Left cardiac atrium (tissue), 4 donors: ENCODE measurements around the gene BPIFB3. TPM values are rescaled to one million over a fixed set of nuclear protein-coding genes. Genes with fewer than 3 reads are reported as not detected.

ENCODE experiments used
- ATAC-seq, 2 donors: fragments of 200-7000 bp; cut with Tn5 transposase; one replicate each; pipeline ENCODE4 v1.9.1; 2020; ENCODE audit warnings: mild to moderate bottlenecking in 2 of 2, moderate library complexity in 2 of 2
- DNase-seq: peaks from one replicate; pipeline ENCODE4 v3.0.0-alpha.2; 2020
- intact Hi-C, 2 donors: fragments of 100-400 bp; cut with DNase I; formaldehyde crosslinking; loops; one replicate each; pipeline versions ENCODE4 v1.14.1 to v1.15.1; 2022 to 2023
- long read RNA-seq: library from polyadenylated mRNA; unstranded; transcript quantifications from one replicate; pipeline ENCODE4 v2.0.0, GENCODE V29; 2021
- total RNA-seq, 2 donors: library from RNA; stranded (reverse); fragmentation: NEBNext Ultra II Directional; extraction: Animal tissue kit (Norgen Biotek cat#: 25700); gene quantifications; one replicate each; pipeline ENCODE4 v1.2.1, GENCODE V29; 2021
- donor health status: DM: no; HTN: yes; CAD: no.
- donor health status: DM: no; HTN: yes; CAD: no; lungs with severe emphysema.
- donor health status: DM: yes; HTN: yes; CAD: no.
- donor health status: Dilated cardiomyopathy.

The BPIFB3 gene
- not detected for total RNA-seq
- long read RNA-seq: 0 reads

GRCh38 chr20:33053291-33054106 lies at the start of gene BPIFB3:
BPIFB3 (plus strand) TSS chr20:33053903; CDS start chr20:33055436, 1,533 bp downstream.
- intact Hi-C loops: no loop called here
- ATAC-seq (no peak), DNase-seq (no peak)

- intact Hi-C loops: no loop called here
- no peak for DNase-seq
Observed at GRCh38 chr20:33004141-33004751, 49.5 kb upstream of the BPIFB3 start, which contains the start of gene SUN5. SUN5 (minus strand) TSS chr20:33004433; CDS start chr20:33004340, 93 bp downstream.

GRCh38 chr20:33005132-33005566 lies 48.6 kb upstream of the BPIFB3 start:
- DNase-seq (no peak), ATAC-seq (no peak)
- intact Hi-C loops: no loop called here

More at GRCh38 chr20:33004141-33004751, 49.5 kb upstream of the BPIFB3 start, which contains the start of gene SUN5:
- ATAC-seq: no peak

GRCh38 chr20:33005908-33006775 lies 47.6 kb upstream of the BPIFB3 start:
- intact Hi-C loops: no loop called here
- no peak for DNase-seq

GRCh38 chr20:33006776-33007375 lies 46.8 kb upstream of the BPIFB3 start:
- no peak for DNase-seq

More at GRCh38 chr20:33005908-33006775, 47.6 kb upstream of the BPIFB3 start:
- no peak for ATAC-seq

GRCh38 chr20:33007376-33008335 lies 46.0 kb upstream of the BPIFB3 start, which contains the start of gene BPIFB2:
BPIFB2 (plus strand) TSS chr20:33007704; CDS start chr20:33008575, 871 bp downstream.
- intact Hi-C loops: no loop called here
- no peak for DNase-seq

More at GRCh38 chr20:33006776-33007375, 46.8 kb upstream of the BPIFB3 start:
- intact Hi-C loops: no loop called here
- no peak for ATAC-seq

GRCh38 chr20:33008336-33009213 lies 45.1 kb upstream of the BPIFB3 start:
- no peak for DNase-seq
- intact Hi-C loops: no loop called here
- no peak for ATAC-seq

More at GRCh38 chr20:33007376-33008335, 46.0 kb upstream of the BPIFB3 start, which contains the start of gene BPIFB2:
- no peak for ATAC-seq

GRCh38 chr20:33009214-33010132 lies 44.2 kb upstream of the BPIFB3 start:
- intact Hi-C loops: no loop called here
- no peak for DNase-seq
- peak in 1 of 2 donors; percentile 58 for ATAC-seq

- intact Hi-C loops: no loop called here
- ATAC-seq (no peak), DNase-seq (no peak)
Observed at GRCh38 chr20:33010133-33010504, 43.6 kb upstream of the BPIFB3 start.

GRCh38 chr20:33010674-33011449 lies 42.8 kb upstream of the BPIFB3 start:
- intact Hi-C loops: no loop called here
- no peak for DNase-seq
- ATAC-seq: no peak

GRCh38 chr20:33012327-33013189 lies 41.1 kb upstream of the BPIFB3 start:
- no peak for DNase-seq
- intact Hi-C loops: no loop called here
- no peak for ATAC-seq

- intact Hi-C loops: no loop called here
- ATAC-seq (no peak), DNase-seq (no peak)
Observed at GRCh38 chr20:33013701-33014326, 39.9 kb upstream of the BPIFB3 start.

GRCh38 chr20:33014336-33015113 lies 39.2 kb upstream of the BPIFB3 start:
- ATAC-seq (peak in 1 of 2 donors; percentile 12), DNase-seq (no peak)
- intact Hi-C loops: no loop called here
